Activated CD4-positive, alpha-beta T cell treated with anti-CD3 and anti-CD28 coated beads, Interleukin-2, amount 50 U/mL, for 4 hours (primary cell): ENCODE data around the gene ALDH3A1.
"Not testable (repeated sequence)": the region's sequence is repeated elsewhere in the genome, so short reads cannot be mapped to it uniquely, and the experiment has no call there.

Source experiments
- DNase-seq, 2 experiments: peaks; one replicate each; pipeline ENCODE4 v3.0.0-alpha.2; 2020

The ALDH3A1 gene

DNA sequence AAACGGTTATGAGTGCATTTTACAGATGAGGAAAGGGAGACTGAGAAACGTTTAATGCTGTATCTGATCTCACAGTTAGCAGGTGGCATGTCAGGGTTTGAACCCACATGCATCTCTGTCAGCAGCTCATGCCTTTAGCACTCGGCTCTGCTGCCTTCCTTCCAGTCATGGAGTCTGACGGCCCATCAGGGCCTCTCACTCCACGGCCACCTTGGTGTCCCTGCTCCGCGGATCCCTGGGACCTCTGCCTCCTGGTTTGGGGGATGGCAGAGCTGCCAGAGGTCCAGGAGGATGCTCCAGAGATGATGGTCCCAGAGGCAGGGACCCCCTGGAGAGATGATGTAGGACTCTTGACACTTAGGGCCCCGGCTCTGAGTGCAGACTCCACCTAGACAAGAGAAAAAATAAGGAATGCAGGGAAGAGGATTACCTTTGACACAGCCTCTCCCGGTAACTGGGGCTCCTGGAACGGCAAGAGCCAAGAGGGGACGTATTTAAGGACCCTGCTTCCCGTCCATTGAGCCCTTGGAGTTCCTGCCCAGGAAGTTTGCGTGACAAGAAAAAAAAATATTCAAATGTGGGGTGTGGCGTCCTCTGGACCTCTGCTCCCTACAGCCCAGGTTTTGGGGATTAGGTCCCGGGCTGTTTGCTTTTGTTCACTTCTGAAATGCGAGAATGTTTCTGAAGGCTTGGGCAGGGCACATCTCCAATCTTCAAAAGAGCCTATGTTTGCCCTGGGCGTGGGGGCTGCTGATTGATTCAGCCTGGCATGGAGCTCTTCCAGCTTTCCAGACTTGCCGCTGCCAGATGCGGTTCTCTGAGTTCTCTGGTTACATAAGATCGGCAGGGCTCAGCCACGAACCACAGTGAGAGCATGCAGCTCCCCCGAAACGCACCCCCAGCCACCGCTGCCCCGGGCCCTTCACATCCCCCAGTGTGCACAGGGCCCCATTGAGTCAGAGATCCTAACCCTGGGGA is at the start of gene ALDH3A1:
Gene ALDH3A1 (minus strand): TSS at position 470 of the 978 bp plus-strand sequence. CDS start 3,169 bp downstream, outside the sequence.
- DNase-seq: no peak

DNA sequence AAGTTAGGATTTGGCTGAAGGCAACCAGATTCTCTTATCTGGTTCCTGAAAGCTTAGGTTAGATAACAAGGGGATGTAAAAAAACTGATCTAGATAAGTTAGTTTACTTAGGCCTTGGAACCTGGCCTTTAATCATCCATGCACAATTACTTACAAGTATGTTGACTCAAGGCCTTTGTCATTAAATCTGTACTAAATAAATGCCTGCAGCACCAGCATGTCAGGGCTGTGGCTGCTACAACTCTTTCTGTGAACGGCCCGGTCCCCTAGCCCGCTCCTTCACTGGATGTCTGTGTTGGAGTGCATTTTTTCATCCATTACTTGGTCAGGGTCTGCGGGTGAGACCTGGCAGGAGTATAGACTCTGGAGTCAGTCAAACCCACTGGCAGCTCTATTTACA is 48.4 kb upstream of the ALDH3A1 start:
- no peak for DNase-seq

DNA sequence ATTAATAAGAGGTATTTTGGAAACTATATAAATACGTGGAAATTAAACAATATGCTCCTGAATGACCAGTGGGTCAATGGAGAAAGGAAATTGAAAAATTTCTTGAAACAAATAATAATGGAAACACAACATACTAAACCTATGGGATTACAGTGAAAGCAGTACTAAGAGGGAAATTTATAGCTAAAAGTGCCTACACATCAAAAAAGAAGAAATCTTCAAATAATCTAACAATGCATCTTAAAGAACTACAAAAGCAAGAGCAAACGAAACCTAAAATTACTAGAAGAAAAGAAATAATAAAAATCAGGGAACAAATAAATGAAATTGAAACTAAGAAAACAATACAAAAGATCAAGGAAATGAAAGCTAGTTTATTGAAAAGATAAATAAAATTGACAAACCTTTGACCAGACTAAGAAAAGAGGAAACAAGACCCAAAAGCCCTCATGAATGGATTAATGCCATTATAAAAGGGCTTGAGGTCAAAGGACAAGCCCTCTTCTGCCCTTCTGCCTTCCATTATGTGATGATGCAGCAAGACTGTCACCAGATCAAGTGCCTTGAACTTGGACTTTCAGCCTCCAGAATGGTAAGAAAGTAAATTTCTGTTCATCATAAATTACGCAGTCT is 43.9 kb upstream of the ALDH3A1 start:
- no peak for DNase-seq

DNA sequence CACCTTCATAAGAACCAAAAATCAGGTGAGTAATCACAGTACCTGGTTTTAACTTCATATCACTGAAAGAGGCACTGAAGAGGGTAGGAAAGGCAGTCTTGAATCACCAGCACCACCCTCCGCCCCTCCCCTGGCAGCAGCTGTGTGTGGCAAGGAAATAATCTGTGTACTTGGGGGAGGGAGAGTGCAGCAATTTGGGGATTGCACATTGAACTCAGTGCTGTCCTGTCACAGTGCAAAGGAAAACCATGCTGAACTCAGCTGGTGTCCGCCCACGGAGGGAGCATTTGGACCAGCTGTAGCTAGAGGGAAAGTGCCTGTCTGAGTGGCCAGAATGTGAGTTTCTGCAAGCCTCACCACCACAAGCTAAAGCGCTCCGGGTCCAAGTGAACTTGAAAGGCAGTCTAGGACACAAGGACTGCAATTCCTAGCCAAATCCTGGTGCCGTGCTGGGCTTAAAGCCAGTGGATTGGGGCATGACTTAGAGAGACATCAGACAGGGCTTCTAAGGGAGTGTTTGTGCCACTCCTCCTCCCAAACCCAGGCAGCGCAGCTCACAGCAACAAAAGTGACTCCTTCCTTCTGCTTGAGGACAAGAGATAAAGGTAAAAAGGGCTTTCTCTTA is 39.7 kb upstream of the ALDH3A1 start:
- no peak for DNase-seq

DNA sequence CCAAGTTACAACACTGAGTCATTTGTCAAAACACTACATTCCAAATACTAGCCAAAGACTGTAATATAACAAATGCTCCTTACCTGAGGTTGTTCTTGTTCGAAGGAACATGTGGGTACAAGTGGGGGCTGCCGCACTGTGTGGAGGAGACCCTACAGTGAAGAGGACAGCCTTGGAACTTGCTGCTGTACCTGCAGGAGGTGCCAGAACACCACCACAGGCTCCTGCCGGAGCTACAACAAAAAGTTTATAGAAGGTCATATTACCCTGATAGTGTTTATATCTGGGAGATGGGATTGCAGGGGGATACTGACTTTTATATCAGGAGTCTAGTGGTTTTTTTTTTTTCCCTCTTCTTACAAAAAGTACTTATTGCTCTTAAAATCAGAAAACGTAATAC is 37.8 kb upstream of the ALDH3A1 start:
- no peak for DNase-seq

DNA sequence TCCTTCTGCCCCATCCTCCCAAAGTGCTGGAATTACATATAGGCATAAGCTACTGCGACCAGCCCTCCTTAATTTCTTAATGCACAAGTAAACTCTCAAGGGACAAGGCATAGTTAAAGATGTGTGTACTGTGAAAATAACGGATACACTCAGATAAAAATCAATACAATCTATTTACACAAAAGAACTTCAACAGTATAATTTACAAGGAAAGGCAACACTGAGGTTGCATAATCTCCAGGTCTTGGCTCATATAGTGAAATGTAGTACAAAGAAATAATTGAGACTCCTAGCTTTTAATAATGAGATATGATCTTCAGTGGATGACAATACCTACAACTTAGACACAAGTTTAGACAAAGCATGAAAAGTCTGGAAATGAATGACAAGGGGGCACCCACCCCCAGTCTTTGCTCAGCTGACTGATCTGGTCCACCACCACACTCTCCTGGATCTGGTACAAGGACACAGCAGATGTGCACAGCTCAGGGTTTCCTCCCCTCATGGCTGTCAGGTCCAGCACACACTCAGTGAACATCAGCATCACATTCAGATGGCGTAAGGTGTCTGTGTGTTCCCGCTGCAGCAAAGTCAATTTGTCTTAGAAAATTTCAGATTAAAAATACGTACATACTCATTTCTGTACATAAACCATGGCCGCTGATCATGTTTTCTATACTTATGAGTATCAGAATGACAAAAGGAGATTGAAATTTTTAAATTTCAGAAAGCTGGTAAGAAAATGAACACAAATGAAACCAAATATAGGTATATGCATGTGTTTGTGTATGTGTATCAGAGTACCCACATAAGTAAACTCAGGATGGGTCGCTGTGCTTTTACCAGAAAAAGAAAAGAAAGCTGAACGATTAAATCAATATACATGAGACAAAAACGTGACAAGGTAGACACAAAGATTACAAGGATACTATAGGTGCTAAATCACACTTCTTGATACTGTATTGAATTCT is 33.7 kb upstream of the ALDH3A1 start:
- no peak for DNase-seq

DNA sequence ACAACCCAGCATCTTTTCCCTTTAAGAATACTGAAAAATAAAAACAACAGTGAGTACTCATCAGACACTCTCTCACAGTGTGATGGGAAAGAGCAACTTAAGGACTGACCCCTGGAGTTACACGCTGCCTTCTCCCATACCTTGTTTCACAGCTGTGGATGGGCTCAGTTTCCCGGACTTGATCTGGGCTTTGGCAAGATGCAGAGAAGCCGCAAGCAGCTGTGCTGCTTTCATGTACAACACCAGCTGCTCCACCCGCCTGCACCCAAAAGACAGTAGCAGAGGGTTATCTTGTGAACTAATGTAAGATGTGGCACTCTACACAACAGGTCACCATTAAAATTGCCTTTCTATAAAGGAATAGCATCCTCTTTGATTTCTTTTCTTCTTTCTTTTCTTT is 32.7 kb upstream of the ALDH3A1 start:
- DNase-seq: no peak

DNA sequence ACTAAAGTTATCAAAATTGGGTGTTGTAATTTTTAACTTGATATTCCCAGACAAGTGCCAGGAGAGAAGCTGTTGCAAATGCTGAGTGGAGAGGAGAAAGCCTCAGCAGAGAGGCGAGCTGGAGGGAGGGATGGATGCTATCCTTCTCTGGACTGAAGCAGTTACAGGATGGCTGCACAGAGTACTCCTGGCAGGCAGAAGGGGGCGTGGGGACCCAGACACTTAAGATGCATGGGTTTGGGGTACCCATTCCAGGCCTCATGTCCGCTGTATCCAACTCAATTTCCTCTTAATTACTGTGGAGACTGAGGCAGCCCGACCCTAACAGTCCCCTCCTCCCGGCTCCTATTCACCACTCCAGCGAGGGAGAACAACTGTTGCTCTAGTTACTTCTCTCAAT is 25.4 kb upstream of the ALDH3A1 start:
- DNase-seq: no peak

DNA sequence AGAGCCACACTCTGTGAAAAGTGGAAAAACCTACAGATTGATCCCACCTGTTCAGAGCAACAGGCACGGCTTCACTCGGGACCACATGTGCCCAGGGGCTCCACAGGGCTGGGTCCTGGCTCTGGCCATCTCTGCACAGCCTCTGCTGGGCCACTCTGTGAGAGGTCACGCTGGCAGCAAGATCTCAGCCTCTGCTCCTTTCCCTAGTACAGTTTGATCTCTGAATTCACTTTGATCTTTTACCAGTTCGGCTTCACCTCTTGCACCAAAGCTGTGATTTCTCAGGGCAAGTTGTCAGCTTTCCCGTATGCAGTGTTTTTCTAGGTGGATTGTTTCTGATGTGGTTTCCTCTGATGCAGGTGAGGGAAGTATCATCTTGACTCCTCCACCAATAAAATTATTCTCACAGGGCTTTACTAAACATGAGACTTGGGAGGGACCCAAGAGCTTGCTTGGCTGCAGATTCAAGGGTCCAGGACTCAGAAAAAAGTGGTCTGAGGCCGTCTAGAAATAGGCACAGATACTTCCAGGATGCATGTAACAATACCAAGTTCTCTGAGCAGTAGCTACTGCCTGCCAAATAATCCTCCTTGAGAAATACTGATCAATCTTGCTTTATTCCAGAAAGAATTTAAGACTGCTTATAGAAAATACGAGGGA is 24.0 kb upstream of the ALDH3A1 start:
- no peak for DNase-seq

DNA sequence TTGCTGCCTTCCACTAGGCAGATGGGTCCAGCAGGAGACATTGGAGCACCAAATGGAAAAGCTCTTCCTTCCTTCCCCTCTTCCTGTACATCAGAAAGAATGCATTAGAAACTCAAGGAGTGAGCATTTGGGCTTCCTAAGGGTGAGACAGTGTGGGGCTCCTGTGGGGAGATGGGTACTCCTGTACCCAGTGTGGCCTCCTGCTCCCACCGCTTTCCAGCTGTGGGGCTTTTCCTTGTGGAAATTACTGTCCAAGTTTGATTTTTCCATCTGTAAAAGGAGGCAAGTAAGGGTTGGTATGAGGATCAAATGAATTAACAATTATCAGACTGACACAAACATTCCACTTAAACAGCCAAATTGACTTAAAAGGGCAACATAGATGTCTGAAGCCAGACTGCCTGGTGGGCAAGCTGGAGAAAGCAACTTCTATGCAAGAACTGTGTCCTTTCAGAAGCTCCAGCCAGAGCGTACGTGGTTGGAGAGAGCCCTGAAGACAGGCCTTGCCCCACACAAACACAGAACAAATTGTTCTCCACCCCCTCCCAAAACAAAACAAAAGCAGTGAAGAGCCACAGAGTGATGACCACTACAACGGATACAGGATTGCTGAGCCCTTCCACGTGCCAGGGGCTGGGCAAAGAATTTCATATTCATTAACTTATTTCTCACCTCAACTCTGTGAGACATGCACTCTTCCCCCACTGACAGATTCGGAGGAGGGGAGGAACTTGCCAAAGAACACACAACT is 23.1 kb upstream of the ALDH3A1 start:
- DNase-seq: no peak

DNA sequence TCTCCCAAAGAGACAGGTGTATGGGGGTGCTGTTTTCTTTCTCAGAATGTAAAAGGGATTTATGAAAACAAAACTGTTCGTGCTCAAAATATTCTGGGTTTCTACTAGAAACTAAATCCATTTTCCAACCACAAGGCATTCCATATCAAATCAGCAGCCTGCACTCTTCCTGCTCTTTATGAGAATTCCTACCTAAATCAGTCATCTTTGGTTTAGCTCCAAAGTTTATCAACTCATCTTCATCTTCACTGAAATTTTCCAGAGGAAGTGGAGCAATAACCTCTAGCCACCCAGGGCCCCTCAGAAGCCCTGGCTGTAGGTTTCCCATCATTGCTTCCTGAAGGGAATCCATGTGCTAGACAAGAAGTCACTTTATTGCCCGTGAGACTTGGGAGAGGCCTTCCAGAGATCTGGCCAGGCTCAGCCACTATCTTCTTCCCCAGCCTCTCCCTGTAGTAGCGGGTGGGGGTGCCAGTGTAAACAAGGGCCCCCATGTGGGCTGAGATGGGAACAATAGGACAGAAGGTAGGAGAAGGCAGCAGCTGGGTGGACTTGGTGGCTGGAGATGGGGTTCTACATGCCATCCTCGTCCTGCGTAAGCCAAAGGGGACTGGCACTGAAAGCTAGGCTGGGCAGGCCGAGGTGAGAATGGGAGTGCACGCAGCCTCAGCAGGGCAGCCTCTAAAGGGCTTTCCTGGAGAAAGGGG is 22.0 kb upstream of the ALDH3A1 start:
- DNase-seq: no peak

DNA sequence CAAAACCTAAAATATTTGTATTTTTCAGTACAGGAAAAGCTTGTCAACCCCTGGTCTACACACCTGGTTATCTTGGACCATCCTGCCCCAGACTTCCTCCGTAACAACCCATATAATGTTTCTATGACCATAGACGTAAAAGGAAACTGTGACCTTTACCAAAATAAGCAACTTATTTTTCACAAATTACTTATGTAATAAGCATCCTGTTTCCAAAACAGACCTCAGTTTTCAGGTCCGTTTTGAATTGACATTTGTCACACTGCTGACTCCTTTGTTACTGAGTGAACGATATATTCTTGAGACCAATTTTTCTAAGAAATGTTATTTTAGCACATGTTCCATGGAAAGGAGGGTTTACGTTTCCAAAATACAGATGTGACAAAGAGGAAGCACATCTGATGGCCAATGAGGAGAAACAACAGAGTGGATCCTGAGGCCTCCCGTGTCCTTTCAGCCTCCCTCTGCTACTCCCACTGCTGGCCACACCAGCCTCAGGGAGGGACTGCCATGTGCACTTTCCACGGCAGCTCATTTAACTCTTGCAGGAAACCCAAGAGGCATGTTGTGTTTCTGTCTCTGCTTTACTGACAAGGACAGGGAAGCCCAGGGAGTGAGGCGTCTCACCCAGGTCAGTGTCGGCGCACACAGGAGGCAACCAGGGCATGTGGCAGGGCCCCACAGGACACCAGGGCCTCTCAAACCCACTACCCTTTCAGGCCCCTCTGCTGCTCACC is 20.1 kb upstream of the ALDH3A1 start:
- DNase-seq: no peak

DNA sequence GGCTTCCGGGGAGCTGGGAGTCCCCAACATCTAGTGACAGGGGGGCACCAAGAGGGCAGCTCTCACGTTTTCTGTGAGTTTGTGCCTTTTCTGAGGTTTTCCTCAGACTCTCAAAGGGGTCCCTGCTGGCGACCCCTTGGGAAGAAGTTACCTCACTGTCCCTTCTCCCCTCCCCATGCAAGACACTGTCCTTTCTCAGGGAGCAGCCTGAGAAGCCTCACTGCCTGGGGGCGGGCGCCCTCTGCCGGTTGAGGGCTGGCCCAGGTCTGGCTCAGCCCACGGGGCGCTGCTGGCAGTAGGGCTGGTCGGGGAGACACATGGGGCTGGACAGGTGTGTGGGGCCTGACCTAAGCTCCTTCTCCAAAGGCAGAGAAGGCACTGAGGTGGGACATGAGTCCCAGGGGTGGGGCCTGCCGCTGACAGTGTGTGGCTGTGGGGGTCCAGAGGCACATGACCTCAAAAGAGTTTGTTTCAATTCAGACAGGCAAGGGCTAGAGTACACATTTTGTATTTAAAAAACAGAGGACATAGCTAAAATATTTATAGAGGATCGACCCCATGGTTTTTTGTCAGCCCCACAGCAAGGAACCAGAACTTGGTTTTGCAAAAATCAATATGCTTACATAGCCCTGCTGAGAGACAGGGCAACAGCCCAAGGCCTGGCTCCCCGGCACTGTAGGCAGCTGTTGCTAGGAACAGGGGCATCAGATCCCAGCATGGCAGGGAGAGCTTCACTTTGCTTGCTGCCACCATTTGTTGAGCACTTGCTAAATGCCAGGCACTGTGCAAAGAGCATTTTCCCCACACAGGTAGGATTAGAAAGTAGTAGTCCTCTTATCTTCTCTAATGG is 18.5 kb upstream of the ALDH3A1 start:
- DNase-seq: peak; percentile 73 to 74

DNA sequence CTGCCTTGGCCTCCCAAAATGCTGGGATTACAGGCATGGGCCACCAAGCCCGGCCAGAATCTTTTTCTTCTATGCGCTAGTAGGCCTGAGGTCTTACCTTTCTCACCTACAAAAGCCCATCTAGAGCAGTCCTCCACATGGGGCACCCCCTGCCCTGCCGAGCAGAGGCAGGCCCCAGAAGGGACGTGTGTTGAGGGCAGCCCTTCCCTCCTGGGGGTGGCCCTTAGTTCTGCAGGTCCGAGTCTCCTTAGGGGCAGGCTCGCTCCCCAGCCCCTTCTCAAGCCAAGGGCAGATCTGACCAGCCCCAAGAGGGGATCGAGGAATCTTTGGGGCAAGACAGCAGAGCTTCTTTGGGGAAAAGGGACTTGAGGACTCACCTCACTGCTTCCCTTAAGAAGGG is 17.9 kb upstream of the ALDH3A1 start:
- DNase-seq: no peak

DNA sequence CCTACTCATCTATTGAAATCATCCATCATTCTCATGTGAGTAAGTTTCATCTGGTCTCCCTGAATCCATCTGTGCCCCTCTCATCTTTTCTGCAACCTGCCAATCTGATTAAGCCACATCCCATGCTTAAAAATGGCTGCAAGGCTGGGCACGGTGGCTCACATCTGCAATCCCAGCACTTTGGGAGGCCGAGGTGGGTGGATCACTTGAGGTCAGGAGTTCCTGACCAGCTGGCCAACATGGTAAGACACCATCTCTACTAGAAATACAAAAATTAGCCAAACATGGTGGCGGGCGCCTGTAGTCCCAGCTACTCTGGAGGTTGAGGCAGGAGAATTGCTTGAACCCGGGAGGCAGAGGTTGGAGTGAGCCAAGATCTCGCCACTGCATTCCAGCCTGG is 15.9 kb upstream of the ALDH3A1 start:
- not testable (repeated sequence) for DNase-seq

DNA sequence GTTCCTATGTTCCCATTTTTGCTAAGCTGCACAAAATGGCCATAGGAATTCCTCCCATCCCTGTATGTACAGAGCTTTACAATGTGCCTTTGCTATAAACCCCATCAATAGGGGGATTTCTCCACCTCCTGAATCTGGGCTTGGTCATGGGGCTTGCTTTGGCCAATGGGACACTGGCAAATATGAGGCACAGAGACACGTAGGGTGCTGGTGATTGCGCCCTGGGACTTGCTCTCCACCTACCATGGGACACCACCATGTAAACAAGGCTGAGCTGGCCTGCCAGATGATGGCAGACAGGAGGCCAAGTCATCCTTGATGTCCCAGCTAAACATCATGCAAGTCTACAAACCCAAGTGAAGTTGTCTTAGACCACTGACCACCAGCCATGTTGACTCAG is 15.3 kb upstream of the ALDH3A1 start:
- no peak for DNase-seq

DNA sequence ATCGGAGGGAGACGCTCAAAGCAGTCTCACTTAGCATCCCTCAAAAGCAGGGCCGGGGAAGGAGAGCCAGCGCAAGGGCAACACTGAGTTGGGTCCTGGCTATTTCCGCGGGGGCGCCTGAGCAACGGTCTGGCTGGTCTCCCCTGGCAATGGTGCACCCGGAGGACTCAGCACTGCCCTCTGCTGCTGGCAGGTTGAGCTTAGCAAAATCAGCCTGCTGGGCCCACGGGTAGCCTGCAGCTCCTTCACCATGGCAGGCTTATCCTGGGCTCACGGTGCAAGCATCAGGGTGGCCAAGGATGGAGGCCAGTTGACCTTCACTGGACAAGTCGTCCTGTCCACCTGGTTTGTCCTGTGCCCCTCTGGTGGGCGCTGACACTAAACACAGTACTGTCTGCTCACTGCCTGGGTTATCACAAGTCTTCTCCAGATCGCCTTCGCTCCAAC is 14.4 kb upstream of the ALDH3A1 start:
- peak; percentile 42 to 47 for DNase-seq

DNA sequence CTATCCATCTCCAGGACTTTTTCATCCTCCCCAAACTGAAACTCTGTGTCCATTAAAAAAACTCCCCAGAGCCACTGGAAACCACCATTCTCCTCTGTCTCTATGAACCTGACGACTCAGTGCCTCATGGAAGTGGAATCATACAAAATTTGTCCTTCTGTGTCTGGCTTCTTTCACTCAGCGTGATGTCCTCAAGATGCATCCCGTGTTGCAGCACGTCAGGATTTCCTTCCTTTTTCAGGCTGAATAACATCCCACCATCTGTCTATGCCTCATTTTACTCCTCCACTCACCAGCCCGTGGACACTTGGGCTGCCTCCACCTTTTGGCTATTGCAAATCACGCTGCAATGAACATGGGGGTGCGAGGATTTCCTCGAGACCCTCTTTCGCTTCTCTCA is 12.6 kb upstream of the ALDH3A1 start:
- no peak for DNase-seq
